Fibroblast of the aortic adventitia (primary cell): Measurements from ENCODE around the gene KSR1. TPM values are rescaled to one million over a fixed set of nuclear protein-coding genes. Genes with fewer than 3 reads are reported as not detected.
A peak's percentile ranks its signal among the peaks of the same experiment; 100 is the strongest.
"Not testable (repeated sequence)": the region's sequence is repeated elsewhere in the genome, so short reads cannot be mapped to it uniquely, and the experiment has no call there.

Experiments
- DNase-seq: peaks from one replicate; pipeline ENCODE4 v3.0.0-alpha.2; 2010; ENCODE audit warnings: low read depth
- H3K4me3 ChIP-seq: 2 replicates; pipeline ENCODE4 v1.5.1; 2011; ENCODE audit warnings: low read depth, mild to moderate bottlenecking, control low read depth, low read length, moderate library complexity
- CTCF ChIP-seq: IDR thresholded peaks from 2 replicates; pipeline ENCODE4 v1.5.1; 2011; ENCODE audit warnings: mild to moderate bottlenecking, low read length, control low read depth, inconsistent platforms; ENCODE audit not compliant: insufficient read depth
- total RNA-seq: library from RNA; depleted of rRNA; stranded (reverse); fragments of >200 nt; gene quantifications from 2 replicates; pipeline ENCODE4 v1.2.3, GENCODE V29; 2012; ENCODE audit warnings: low replicate concordance

Gene KSR1
- total RNA-seq, 1 donor: 19.4 TPM

- peak; percentile 73 for TF ChIP-seq CTCF
- DNase-seq: peak; percentile 53
- H3K4me3 ChIP-seq: no peak overlapping the region
Observed at GRCh38 chr17:27651411-27652345, 195.4 kb downstream of the KSR1 start.

GRCh38 chr17:27653449-27653971, 197.3 kb downstream of the KSR1 start:
- DNase-seq, H3K4me3 ChIP-seq: not testable (repeated sequence)

GRCh38 chr17:27654136-27654535, 197.9 kb downstream of the KSR1 start:
- no peak for TF ChIP-seq CTCF
- DNase-seq: no peak
- H3K4me3 ChIP-seq: no peak overlapping the region

GRCh38 chr17:27654654-27655524, 198.6 kb downstream of the KSR1 start:
- peak; percentile 59 for DNase-seq
- no peak overlapping the region for H3K4me3 ChIP-seq
- peak; percentile 77 for TF ChIP-seq CTCF

GRCh38 chr17:27655525-27656111, 199.4 kb downstream of the KSR1 start:
- not testable (repeated sequence) for DNase-seq, H3K4me3 ChIP-seq

- not testable (repeated sequence) for H3K4me3 ChIP-seq, DNase-seq
Observed at GRCh38 chr17:27656620-27657019, 200.4 kb downstream of the KSR1 start.

GRCh38 chr17:27657620-27658019, 201.4 kb downstream of the KSR1 start:
- no peak for TF ChIP-seq CTCF
- H3K4me3 ChIP-seq: no peak overlapping the region
- peak; percentile 23 for DNase-seq

GRCh38 chr17:27659683-27660082, 203.4 kb downstream of the KSR1 start:
- no peak overlapping the region for H3K4me3 ChIP-seq
- DNase-seq: no peak
- TF ChIP-seq CTCF: no peak
